PC-9 (cell line): ENCODE results near the gene CYP3A7. TPM values are rescaled to one million over a fixed set of nuclear protein-coding genes. Genes with fewer than 3 reads are reported as not detected.

Source experiments
- BruUV-seq: library from RNA; stranded (reverse); fragments of 400-500 nt; replicated peaks from 2 replicates; lab custom pipeline; 2021; lab: Mats Ljungman, UMichigan
- CTCF ChIA-PET: fragments of 300-600 bp; sonication (Branson Sonifier 250); formaldehyde crosslinking; loops from one replicate; lab custom pipeline; 2022; ENCODE audit warnings: antibody characterized with exemption; lab: Charles Lee
- POLR2A ChIA-PET: fragments of 300-600 bp; sonication (Branson Sonifier 250); formaldehyde crosslinking; loops from one replicate; lab custom pipeline; 2022; ENCODE audit warnings: antibody characterized with exemption; ENCODE audit not compliant: unreplicated experiment; lab: Charles Lee
- DNase-seq, 2 experiments: peaks; one replicate each; pipeline versions ENCODE4 v3.0.0 to v3.0.0-alpha.2; 2015 to 2022; ENCODE audit warnings: mixed read lengths in 1 of 2
- H2AFZ ChIP-seq: fragments of 200-600 bp; sonication (generic); 2 replicates; pipeline ENCODE4 v1.8.1; 2017; ENCODE audit warnings: antibody characterized with exemption
- H3F3A ChIP-seq: fragments of 200-600 bp; sonication (generic); 2 replicates; pipeline ENCODE4 v1.8.1; 2017; ENCODE audit warnings: antibody characterized with exemption, mild to moderate bottlenecking, low read depth; ENCODE audit not compliant: insufficient read depth
- H3K27ac ChIP-seq: fragments of 200-600 bp; sonication (generic); 2 replicates; pipeline ENCODE4 v1.6.1; 2016; ENCODE audit warnings: mixed run types
- H3K27me3 ChIP-seq: fragments of 200-600 bp; sonication (generic); 2 replicates; pipeline ENCODE4 v1.6.1; 2016; ENCODE audit warnings: low read depth, mixed run types; ENCODE audit not compliant: insufficient read depth
- H3K36me3 ChIP-seq: fragments of 200-600 bp; sonication (generic); 2 replicates; pipeline ENCODE4 v1.6.1; 2016; ENCODE audit warnings: low read depth, mixed run types
- H3K4me1 ChIP-seq: fragments of 200-600 bp; sonication (generic); replicated peaks from 2 replicates; pipeline ENCODE4 v1.6.1; 2016; ENCODE audit warnings: mixed run types; ENCODE audit not compliant: insufficient read depth
- H3K4me2 ChIP-seq: fragments of 200-600 bp; sonication (generic); 2 replicates; pipeline ENCODE4 v1.6.1; 2017; ENCODE audit warnings: mixed run types
- H3K4me3 ChIP-seq: fragments of 200-600 bp; sonication (generic); 2 replicates; pipeline ENCODE4 v1.6.1; 2016; ENCODE audit warnings: mixed run types
- H3K79me2 ChIP-seq: fragments of 200-600 bp; sonication (generic); 2 replicates; pipeline ENCODE4 v1.6.1; 2017; ENCODE audit warnings: low read depth, mixed run types
- H3K9me2 ChIP-seq: fragments of 200-600 bp; sonication (generic); 2 replicates; pipeline ENCODE4 v1.8.1; 2017; ENCODE audit warnings: mild to moderate bottlenecking; ENCODE audit not compliant: insufficient read depth
- H3K9me3 ChIP-seq: fragments of 200-600 bp; sonication (generic); 2 replicates; pipeline ENCODE4 v1.8.1; 2016; ENCODE audit warnings: low read depth; ENCODE audit not compliant: insufficient read depth
- H4K20me1 ChIP-seq: fragments of 200-600 bp; sonication (generic); 2 replicates; pipeline ENCODE4 v1.8.1; 2017; ENCODE audit not compliant: insufficient read depth
- EZH2 ChIP-seq: fragments of 200-600 bp; sonication (generic); IDR thresholded peaks from 2 replicates; pipeline ENCODE4 v1.8.0; 2017; ENCODE audit warnings: antibody characterized with exemption, low read depth
- intact Hi-C: fragments of 100-400 bp; cut with micrococcal nuclease; formaldehyde crosslinking; loops from one replicate; pipeline ENCODE4 v1.10.0; 2022; ENCODE audit not compliant: unreplicated experiment
- total RNA-seq: library from RNA; stranded (reverse); gene quantifications from 2 replicates; pipeline ENCODE4 v1.2.3, GENCODE V29; 2021
- TF ChIP-seq, protein P1 (sequence below): fragments of 200-600 bp; sonication (generic); conservative IDR thresholded peaks from 2 replicates; pipeline ENCODE4 v1.6.1; 2017; ENCODE audit warnings: mixed run types, antibody characterized with exemption, mild to moderate bottlenecking, moderate library complexity

The CYP3A7 gene
- total RNA-seq, 1 experiment from 2014 or later: not detected

DNA sequence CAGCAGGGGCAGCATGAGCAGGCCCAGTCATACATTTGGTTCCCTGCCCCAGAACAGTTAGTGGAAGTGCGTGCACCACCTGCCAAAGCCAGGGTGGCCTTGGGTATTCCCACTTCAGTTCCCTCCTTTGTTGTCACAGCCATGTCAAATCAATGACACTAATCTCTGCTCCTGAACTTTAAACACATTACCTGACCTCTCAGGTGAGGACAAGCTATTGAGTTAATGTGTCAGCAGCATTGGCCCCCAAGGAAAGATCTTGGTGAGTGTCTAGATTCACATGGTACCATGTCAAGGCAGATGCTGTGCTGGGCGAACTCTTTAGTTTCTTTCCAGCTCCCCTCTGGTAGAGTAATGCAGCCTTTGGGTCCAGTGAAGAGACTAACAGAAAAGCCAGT lies 57.3 kb downstream of the CYP3A7 start:
- no peaks in the 10 kb centered on the region for H3K36me3 ChIP-seq
- H3K4me3 ChIP-seq: no peak overlapping the region
- H3K4me2 ChIP-seq: no peak overlapping the region
- CTCF ChIA-PET: no interaction called here
- POLR2A ChIA-PET: interaction anchor here (0.7 kb wide), 1 partner anchor 16 kb away, joined by 3 read pairs; no protein-coding TSS in a partner anchor
- no peak for DNase-seq
- BruUV-seq: no TSS peak
- no peaks in the 10 kb centered on the region for H3F3A ChIP-seq
- no peak overlapping the region for H3K27ac ChIP-seq
- no peaks in the 10 kb centered on the region for H3K9me3 ChIP-seq
- no peaks in the 10 kb centered on the region for H4K20me1 ChIP-seq
- intact Hi-C loops: no loop called here
- no peaks in the 10 kb centered on the region for H3K79me2 ChIP-seq
- H3K27me3 ChIP-seq: no peaks in the 10 kb centered on the region
- H3K9me2 ChIP-seq: no peaks in the 10 kb centered on the region
- TF ChIP-seq, protein P1, sequence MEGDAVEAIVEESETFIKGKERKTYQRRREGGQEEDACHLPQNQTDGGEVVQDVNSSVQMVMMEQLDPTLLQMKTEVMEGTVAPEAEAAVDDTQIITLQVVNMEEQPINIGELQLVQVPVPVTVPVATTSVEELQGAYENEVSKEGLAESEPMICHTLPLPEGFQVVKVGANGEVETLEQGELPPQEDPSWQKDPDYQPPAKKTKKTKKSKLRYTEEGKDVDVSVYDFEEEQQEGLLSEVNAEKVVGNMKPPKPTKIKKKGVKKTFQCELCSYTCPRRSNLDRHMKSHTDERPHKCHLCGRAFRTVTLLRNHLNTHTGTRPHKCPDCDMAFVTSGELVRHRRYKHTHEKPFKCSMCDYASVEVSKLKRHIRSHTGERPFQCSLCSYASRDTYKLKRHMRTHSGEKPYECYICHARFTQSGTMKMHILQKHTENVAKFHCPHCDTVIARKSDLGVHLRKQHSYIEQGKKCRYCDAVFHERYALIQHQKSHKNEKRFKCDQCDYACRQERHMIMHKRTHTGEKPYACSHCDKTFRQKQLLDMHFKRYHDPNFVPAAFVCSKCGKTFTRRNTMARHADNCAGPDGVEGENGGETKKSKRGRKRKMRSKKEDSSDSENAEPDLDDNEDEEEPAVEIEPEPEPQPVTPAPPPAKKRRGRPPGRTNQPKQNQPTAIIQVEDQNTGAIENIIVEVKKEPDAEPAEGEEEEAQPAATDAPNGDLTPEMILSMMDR: no peak
- TF ChIP-seq EZH2: no peak
- H3K4me1 ChIP-seq: peaks cover 15% of the 10 kb centered on the region
- no peak overlapping the region for H2AFZ ChIP-seq

DNA sequence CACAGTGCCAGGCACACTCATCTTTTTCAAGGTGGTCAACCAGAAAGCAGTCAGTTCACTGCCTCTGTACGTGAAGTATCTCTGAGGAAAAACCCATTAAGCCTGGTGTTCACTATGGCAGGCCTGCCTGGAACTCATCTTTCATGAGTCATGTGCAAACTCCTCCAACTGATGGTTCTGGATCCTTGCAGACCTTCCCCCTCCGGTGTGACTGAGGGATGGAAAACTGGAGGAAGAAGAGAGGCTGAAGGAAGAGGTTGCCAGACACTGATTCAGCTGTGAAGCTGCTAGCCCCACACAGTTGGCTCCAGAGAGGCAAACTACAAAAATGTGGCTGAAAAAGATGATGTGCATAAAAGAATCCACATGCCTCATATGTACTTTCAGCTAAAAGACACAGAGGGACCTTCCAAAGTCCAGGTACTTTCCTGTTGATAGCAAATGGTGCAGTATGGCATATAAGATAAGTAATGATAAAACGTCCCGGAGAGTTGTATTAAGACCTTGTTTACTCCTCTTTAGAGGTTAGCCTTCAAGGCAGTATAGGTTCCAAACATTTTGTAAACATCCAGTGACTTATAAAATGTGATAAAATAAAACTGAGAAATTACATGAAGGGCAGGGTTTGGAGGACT lies 57.9 kb downstream of the CYP3A7 start:
- H4K20me1 ChIP-seq: no peaks in the 10 kb centered on the region
- no peak overlapping the region for H3K27ac ChIP-seq
- H3K27me3 ChIP-seq: no peaks in the 10 kb centered on the region
- intact Hi-C loops: no loop called here
- no peaks in the 10 kb centered on the region for H3F3A ChIP-seq
- no peak overlapping the region for H3K4me2 ChIP-seq
- H3K9me3 ChIP-seq: no peaks in the 10 kb centered on the region
- peaks cover 15% of the 10 kb centered on the region for H3K4me1 ChIP-seq
- CTCF ChIA-PET: no interaction called here
- no peaks in the 10 kb centered on the region for H3K79me2 ChIP-seq
- no peaks in the 10 kb centered on the region for H3K9me2 ChIP-seq
- POLR2A ChIA-PET: interaction anchor here (0.7 kb wide), 2 partner anchors 16 to 147 kb away, joined by 3 to 5 read pairs; no protein-coding TSS in a partner anchor
- no peak overlapping the region for H3K4me3 ChIP-seq
- H3K36me3 ChIP-seq: no peaks in the 10 kb centered on the region
- no peak for DNase-seq
- H2AFZ ChIP-seq: no peak overlapping the region
- no peak for TF ChIP-seq EZH2
- TF ChIP-seq, protein P1: no peak
- BruUV-seq: no TSS peak

DNA sequence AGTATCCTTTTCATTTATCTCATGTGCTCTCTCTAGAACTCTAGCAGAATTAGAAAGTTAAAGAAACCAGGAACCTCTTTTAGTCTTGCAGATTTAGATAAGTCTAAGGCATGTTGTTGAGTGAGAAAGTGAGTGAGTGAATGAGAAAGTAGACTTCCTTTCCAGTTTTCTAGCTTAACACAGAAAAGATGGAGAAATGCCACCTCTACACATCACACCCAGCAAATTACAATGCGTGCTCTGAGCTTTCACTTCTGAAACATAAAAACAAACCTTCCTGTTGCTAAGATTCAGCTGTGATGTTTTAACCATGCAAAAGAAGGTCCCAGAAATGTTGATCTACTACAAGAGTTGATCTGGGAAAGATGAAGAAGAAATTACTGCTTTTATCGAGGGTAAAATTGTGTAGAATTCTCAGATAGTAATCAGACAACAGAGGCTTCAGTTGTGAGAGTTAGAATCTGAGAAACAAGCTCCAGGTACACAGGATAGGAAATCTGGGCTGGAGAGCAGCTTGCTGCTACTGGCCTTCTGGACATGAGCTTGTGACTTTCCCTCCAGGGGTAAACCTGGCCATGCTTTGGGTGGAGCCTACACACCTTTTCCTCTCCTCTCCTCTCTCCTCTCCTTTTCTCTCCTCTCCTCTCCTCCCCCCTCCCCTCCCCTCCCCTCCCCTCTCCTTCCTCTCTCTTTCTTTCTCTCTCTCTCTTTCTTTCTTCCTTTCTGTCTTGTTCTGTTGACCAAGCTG lies 59.8 kb downstream of the CYP3A7 start:
- no TSS peak for BruUV-seq
- intact Hi-C loops: no loop called here
- Histone ChIP-seq H2AFZ (no peak overlapping the region), H3K4me3 (no peak overlapping the region), H3K9me2 (no peaks in the 10 kb centered on the region), H3K27ac (no peak overlapping the region), H3K9me3 (no peaks in the 10 kb centered on the region), H3F3A (no peaks in the 10 kb centered on the region), H3K27me3 (no peaks in the 10 kb centered on the region), H3K4me1 (peaks cover 15% of the 10 kb centered on the region), H4K20me1 (no peaks in the 10 kb centered on the region), H3K36me3 (no peaks in the 10 kb centered on the region), H3K4me2 (no peak overlapping the region), H3K79me2 (no peaks in the 10 kb centered on the region)
- DNase-seq: no peak
- TF ChIP-seq, protein P1: no peak
- TF ChIP-seq EZH2: no peak
- ChIA-PET POLR2A (no interaction called here), CTCF (no interaction called here)
